Measurements from ENCODE around the gene RFX6.

GRCh38 chr6:116974526-116975316 lies 97.7 kb downstream of the RFX6 start:
- TF ChIP-seq CTCF (IDR thresholded peaks at IDR 0.05) (no peak), POLR2A (IDR thresholded peaks at IDR 0.05) (no peak)

Measured in body of pancreas (tissue), 4 donors.